H9 (cell line): ENCODE measurements around the gene TELO2. TPM values are rescaled to one million over a fixed set of nuclear protein-coding genes. Genes with fewer than 3 reads are reported as not detected.

ENCODE experiments used
- DNase-seq: peaks from one replicate; pipeline ENCODE4 v3.0.0-alpha.2; 2017
- H2AFZ ChIP-seq: one replicate; pipeline ENCODE4 v1.6.1; 2013; ENCODE audit warnings: mild to moderate bottlenecking, low read length, control low read depth, moderate library complexity
- H2AK5ac ChIP-seq: 2 replicates; pipeline ENCODE4 v1.6.1; 2013; ENCODE audit warnings: low read length, control low read depth, mixed read lengths; ENCODE audit not compliant: insufficient read length
- H2BK120ac ChIP-seq: one replicate; pipeline ENCODE4 v1.6.1; 2013; ENCODE audit warnings: low read depth, mild to moderate bottlenecking, low read length, control low read depth, inconsistent platforms; ENCODE audit not compliant: poor library complexity, severe bottlenecking
- H2BK12ac ChIP-seq: 2 replicates; pipeline ENCODE4 v1.6.1; 2013; ENCODE audit warnings: low read length, control low read depth, mixed read lengths, low read depth; ENCODE audit not compliant: insufficient read length
- H2BK15ac ChIP-seq: 2 replicates; pipeline ENCODE4 v1.6.1; 2013; ENCODE audit warnings: low read depth, low read length, control low read depth
- H2BK20ac ChIP-seq: one replicate; pipeline ENCODE4 v1.6.1; 2013; ENCODE audit warnings: low read depth, mild to moderate bottlenecking, low read length, control low read depth, inconsistent platforms; ENCODE audit not compliant: poor library complexity, severe bottlenecking
- H2BK5ac ChIP-seq: 2 replicates; pipeline ENCODE4 v1.6.1; 2013; ENCODE audit warnings: low read length, control low read depth, mixed read lengths; ENCODE audit not compliant: insufficient read length
- H3K14ac ChIP-seq: 2 replicates; pipeline ENCODE4 v1.6.1; 2013; ENCODE audit warnings: low read length, control low read depth; ENCODE audit not compliant: insufficient read depth
- H3K18ac ChIP-seq: 2 replicates; pipeline ENCODE4 v1.6.1; 2013; ENCODE audit warnings: low read depth, mild to moderate bottlenecking, mixed read lengths, low read length, control low read depth; ENCODE audit not compliant: insufficient read length
- H3K23ac ChIP-seq: 2 replicates; pipeline ENCODE4 v1.6.1; 2013; ENCODE audit warnings: low read length, control low read depth, mixed read lengths, low read depth; ENCODE audit not compliant: insufficient read length
- H3K23me2 ChIP-seq: 2 replicates; pipeline ENCODE4 v1.6.1; 2013; ENCODE audit warnings: low read depth, mild to moderate bottlenecking, mixed read lengths, low read length, control low read depth; ENCODE audit not compliant: insufficient read length, poor library complexity, severe bottlenecking
- H3K27ac ChIP-seq: 2 replicates; pipeline ENCODE4 v1.5.1; 2013; ENCODE audit warnings: low read length, control low read depth, mixed read lengths, low read depth; ENCODE audit not compliant: insufficient read length
- H3K27me3 ChIP-seq: 2 replicates; pipeline ENCODE4 v1.6.1; 2013; ENCODE audit warnings: low read length, control low read depth, inconsistent platforms; ENCODE audit not compliant: insufficient read depth
- H3K4ac ChIP-seq: 2 replicates; pipeline ENCODE4 v1.6.1; 2013; ENCODE audit warnings: low read depth, mild to moderate bottlenecking, control low read depth, inconsistent platforms, low read length, moderate library complexity
- H3K4me1 ChIP-seq: 2 replicates; pipeline ENCODE4 v1.6.1; 2013; ENCODE audit warnings: low read length, control low read depth, inconsistent platforms; ENCODE audit not compliant: insufficient read depth
- H3K4me2 ChIP-seq: 2 replicates; pipeline ENCODE4 v1.6.1; 2013; ENCODE audit warnings: low read length, control low read depth, mixed read lengths; ENCODE audit not compliant: insufficient read length, insufficient read depth
- H3K56ac ChIP-seq: 2 replicates; pipeline ENCODE4 v1.6.1; 2013; ENCODE audit warnings: low read depth, mild to moderate bottlenecking, mixed read lengths, low read length, control low read depth; ENCODE audit not compliant: insufficient read length
- H3K79me1 ChIP-seq: 2 replicates; pipeline ENCODE4 v1.6.1; 2013; ENCODE audit warnings: low read depth, mild to moderate bottlenecking, moderate library complexity, low read length, control low read depth, inconsistent platforms; ENCODE audit not compliant: insufficient read depth, poor library complexity, severe bottlenecking
- H3K79me2 ChIP-seq: 2 replicates; pipeline ENCODE4 v1.6.1; 2013; ENCODE audit warnings: low read length, control low read depth, inconsistent platforms; ENCODE audit not compliant: insufficient read depth
- H3K9ac ChIP-seq: 2 replicates; pipeline ENCODE4 v1.6.1; 2013; ENCODE audit warnings: low read length, control low read depth, mixed read lengths; ENCODE audit not compliant: insufficient read length; ENCODE audit errors: extremely low read depth
- H3K9me3 ChIP-seq: one replicate; pipeline ENCODE4 v1.6.1; 2013; ENCODE audit warnings: low read depth, low read length, inconsistent platforms; ENCODE audit not compliant: control insufficient read depth
- H3T11ph ChIP-seq: one replicate; pipeline ENCODE4 v1.6.1; 2013; ENCODE audit warnings: mild to moderate bottlenecking, low read length, control low read depth, inconsistent platforms
- H4K20me1 ChIP-seq: one replicate; pipeline ENCODE4 v1.6.1; 2013; ENCODE audit not compliant: control insufficient read depth, insufficient read length, insufficient read depth
- H4K5ac ChIP-seq: 2 replicates; pipeline ENCODE4 v1.6.1; 2013; ENCODE audit warnings: low read depth, mild to moderate bottlenecking, mixed read lengths, low read length, control low read depth; ENCODE audit not compliant: insufficient read length
- H4K8ac ChIP-seq: replicated peaks from 2 replicates; pipeline ENCODE4 v1.6.1; 2013; ENCODE audit warnings: low read length, control low read depth, mixed read lengths, low read depth; ENCODE audit not compliant: insufficient read length
- H4K91ac ChIP-seq: 2 replicates; pipeline ENCODE4 v1.6.1; 2013; ENCODE audit warnings: low read depth, mild to moderate bottlenecking, moderate library complexity, mixed read lengths, low read length, control low read depth; ENCODE audit not compliant: insufficient read length
- H3K27ac Mint-ChIP-seq, 3 experiments: 2 replicates in 2 of 3; 3 replicates in 1 of 3; pipeline ENCODE4 v1.8.0; 2020 to 2021; ENCODE audit warnings: mixed read lengths in 3 of 3, mild to moderate bottlenecking in 1 of 3, moderate library complexity in 1 of 3
- H3K27me3 Mint-ChIP-seq: 2 replicates; pipeline ENCODE4 v1.8.0; 2021; ENCODE audit warnings: low read depth, mild to moderate bottlenecking, moderate library complexity, mixed read lengths
- H3K36me3 Mint-ChIP-seq, 3 experiments: 2 replicates in 2 of 3; 3 replicates in 1 of 3; pipeline ENCODE4 v1.8.0; 2020 to 2021; ENCODE audit warnings: low read depth in 3 of 3, mixed read lengths in 3 of 3; ENCODE audit not compliant: insufficient read depth in 1 of 3
- H3K4me1 Mint-ChIP-seq, 2 experiments: 2 replicates each; pipeline ENCODE4 v1.8.0; 2020; ENCODE audit warnings: mixed read lengths in 2 of 2
- H3K4me3 Mint-ChIP-seq, 2 experiments: 2 replicates in 1 of 2; 3 replicates in 1 of 2; pipeline ENCODE4 v1.8.0; 2020 to 2021; ENCODE audit warnings: mild to moderate bottlenecking in 2 of 2, mixed read lengths in 2 of 2, moderate library complexity in 1 of 2
- H3K9me3 Mint-ChIP-seq, 2 experiments: 2 replicates in 1 of 2; 3 replicates in 1 of 2; pipeline ENCODE4 v1.8.0; 2020; ENCODE audit warnings: mild to moderate bottlenecking in 2 of 2, mixed read lengths in 2 of 2, moderate library complexity in 1 of 2
- WGBS: extraction: QIAGEN DNeasy Blood & Tissue Kit; methylation state at CpG from one replicate; pipeline ENCODE4 v1.1.7; 2013; ENCODE audit warnings: missing lambda C conversion rate, low lambda C conversion rate, mixed read lengths; ENCODE audit not compliant: insufficient read length; ENCODE audit errors: extremely low coverage; 5-methylcytosine and 5-hydroxymethylcytosine counted together
- total RNA-seq: library from RNA; stranded (reverse); gene quantifications from 2 replicates; pipeline ENCODE4 v1.2.1, GENCODE V29; 2021
- TF ChIP-seq, protein P1 (sequence below): fragments of 200-600 bp; sonication (generic); conservative IDR thresholded peaks from 3 replicates; pipeline ENCODE4 v1.8.0; 2021; ENCODE audit warnings: antibody characterized with exemption, mild to moderate bottlenecking

TELO2 gene
- total RNA-seq, 1 experiment from 2014 or later: 98.9 TPM

GRCh38 chr16:1541293-1542165, 48.4 kb downstream of the TELO2 start:
- H3K27me3 ChIP-seq: no peaks in the 10 kb centered on the region
- no CpG with 5 or more reads among the region's 41 CpGs for WGBS
- H3K36me3 Mint-ChIP-seq: no peaks in the 10 kb centered on the region; a peak in 1 of 7 replicates

More at GRCh38 chr16:1541293-1542165, 48.4 kb downstream of the TELO2 start:
- H3K4me1 Mint-ChIP-seq: peaks cover 2 to 3% of the 10 kb centered on the region in 2 experiments; a peak in 2 of 4 replicates
- no peak overlapping the region for H3K23ac ChIP-seq
- no peak overlapping the region for H4K91ac ChIP-seq
- no peaks in the 10 kb centered on the region for H3K79me1 ChIP-seq
- H3K79me2 ChIP-seq: no peaks in the 10 kb centered on the region
- no peak overlapping the region for H2AFZ ChIP-seq
- H3K4me1 ChIP-seq: no peaks in the 10 kb centered on the region
- H3K4ac ChIP-seq: no peak overlapping the region
- no peak overlapping the region for H2BK20ac ChIP-seq
- H3K27ac ChIP-seq: no peak overlapping the region
- no peak overlapping the region for H3K18ac ChIP-seq
- H3K9me3 ChIP-seq: no peaks in the 10 kb centered on the region
- H2BK12ac ChIP-seq: no peak overlapping the region
- DNase-seq: no peak
- no peak overlapping the region for H3K4me3 Mint-ChIP-seq
- H3K56ac ChIP-seq: no peak overlapping the region
- H4K20me1 ChIP-seq: no peaks in the 10 kb centered on the region
- no peak overlapping the region for H2BK15ac ChIP-seq
- H3T11ph ChIP-seq: no peak overlapping the region
- no peak overlapping the region for H2BK5ac ChIP-seq
- no peaks in the 10 kb centered on the region for H3K9me3 Mint-ChIP-seq
- H3K27me3 Mint-ChIP-seq: no peaks in the 10 kb centered on the region
- H3K14ac ChIP-seq: no peak overlapping the region
- H2BK120ac ChIP-seq: no peak overlapping the region
- H2AK5ac ChIP-seq: no peak overlapping the region
- no peaks in the 10 kb centered on the region for H3K23me2 ChIP-seq
- H4K8ac ChIP-seq: no peak overlapping the region
- no peak overlapping the region for H4K5ac ChIP-seq
- H3K9ac ChIP-seq: no peak overlapping the region
- TF ChIP-seq, protein P1, sequence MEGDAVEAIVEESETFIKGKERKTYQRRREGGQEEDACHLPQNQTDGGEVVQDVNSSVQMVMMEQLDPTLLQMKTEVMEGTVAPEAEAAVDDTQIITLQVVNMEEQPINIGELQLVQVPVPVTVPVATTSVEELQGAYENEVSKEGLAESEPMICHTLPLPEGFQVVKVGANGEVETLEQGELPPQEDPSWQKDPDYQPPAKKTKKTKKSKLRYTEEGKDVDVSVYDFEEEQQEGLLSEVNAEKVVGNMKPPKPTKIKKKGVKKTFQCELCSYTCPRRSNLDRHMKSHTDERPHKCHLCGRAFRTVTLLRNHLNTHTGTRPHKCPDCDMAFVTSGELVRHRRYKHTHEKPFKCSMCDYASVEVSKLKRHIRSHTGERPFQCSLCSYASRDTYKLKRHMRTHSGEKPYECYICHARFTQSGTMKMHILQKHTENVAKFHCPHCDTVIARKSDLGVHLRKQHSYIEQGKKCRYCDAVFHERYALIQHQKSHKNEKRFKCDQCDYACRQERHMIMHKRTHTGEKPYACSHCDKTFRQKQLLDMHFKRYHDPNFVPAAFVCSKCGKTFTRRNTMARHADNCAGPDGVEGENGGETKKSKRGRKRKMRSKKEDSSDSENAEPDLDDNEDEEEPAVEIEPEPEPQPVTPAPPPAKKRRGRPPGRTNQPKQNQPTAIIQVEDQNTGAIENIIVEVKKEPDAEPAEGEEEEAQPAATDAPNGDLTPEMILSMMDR: no peak
- H3K27ac Mint-ChIP-seq: 0 out of 7 replicates have a peak overlapping the region, but pooled peaks of 1 of the 3 experiments have one; percentile 40
- no peak overlapping the region for H3K4me2 ChIP-seq
